SU-DHL-6 (cell line): ENCODE measurements around the gene TULP3.

Source experiments
- H2AFZ ChIP-seq: fragments of 200-600 bp; sonication (generic); 2 replicates; pipeline ENCODE4 v1.6.1; 2014; ENCODE audit warnings: low read depth, mild to moderate bottlenecking, moderate library complexity, mixed read lengths, antibody characterized with exemption, low read length; ENCODE audit not compliant: severe bottlenecking
- H3F3A ChIP-seq: fragments of 200-600 bp; shearing (Covaris generic); 2 replicates; pipeline ENCODE4 v1.6.0; 2016; ENCODE audit warnings: antibody characterized with exemption, mild to moderate bottlenecking; ENCODE audit not compliant: insufficient read depth
- H3K27ac ChIP-seq: fragments of 200-600 bp; sonication (generic); 2 replicates; pipeline ENCODE4 v1.5.1; 2016; ENCODE audit warnings: low read depth, mild to moderate bottlenecking, low read length, moderate library complexity, mixed read lengths
- H3K27me3 ChIP-seq: fragments of 200-600 bp; sonication (generic), shearing (Covaris generic); 2 replicates; pipeline ENCODE4 v1.6.0; 2014; ENCODE audit warnings: mild to moderate bottlenecking, low read length
- H3K36me3 ChIP-seq: fragments of 200-600 bp; sonication (generic); 2 replicates; pipeline ENCODE4 v1.6.1; 2014; ENCODE audit warnings: mild to moderate bottlenecking, low read length, mixed read lengths
- H3K4me2 ChIP-seq: fragments of 300-600, 200-600 bp; shearing (Covaris generic), sonication (generic); 2 replicates; pipeline ENCODE4 v1.6.0; 2014; ENCODE audit warnings: low read length, low read depth, mild to moderate bottlenecking; ENCODE audit not compliant: poor library complexity, severe bottlenecking
- H3K4me3 ChIP-seq: fragments of 200-600 bp; sonication (generic); 2 replicates; pipeline ENCODE4 v1.5.1; 2014; ENCODE audit warnings: antibody characterized with exemption, low read length, mild to moderate bottlenecking, mixed read lengths; ENCODE audit not compliant: insufficient read depth, poor library complexity, severe bottlenecking
- H3K79me2 ChIP-seq: fragments of 200-600 bp; sonication (generic); 2 replicates; pipeline ENCODE4 v1.6.1; 2014; ENCODE audit warnings: mild to moderate bottlenecking, low read length, moderate library complexity; ENCODE audit not compliant: insufficient read depth
- H3K9ac ChIP-seq: fragments of 200-600 bp; sonication (generic); 2 replicates; pipeline ENCODE4 v1.7.0; 2014; ENCODE audit warnings: mild to moderate bottlenecking, low read length
- H3K9me2 ChIP-seq: fragments of 200-600 bp; sonication (generic); replicated peaks from 2 replicates; pipeline ENCODE4 v1.6.1; 2014; ENCODE audit warnings: low read length; ENCODE audit not compliant: insufficient read depth
- H3K9me3 ChIP-seq: fragments of 200-600 bp; sonication (generic); 2 replicates; pipeline ENCODE4 v1.6.1; 2014; ENCODE audit warnings: low read length, mixed read lengths; ENCODE audit not compliant: insufficient read depth
- H4K20me1 ChIP-seq: fragments of 200-600 bp; sonication (generic); 2 replicates; pipeline ENCODE4 v1.6.1; 2014; ENCODE audit warnings: low read depth, mild to moderate bottlenecking, antibody characterized with exemption, low read length, moderate library complexity, mixed read lengths
- CTCF ChIP-seq: fragments of 200-600 bp; sonication (generic); IDR thresholded peaks from one replicate; pipeline ENCODE4 v1.5.1; 2017; ENCODE audit warnings: antibody characterized with exemption, mild to moderate bottlenecking, low read length, moderate library complexity; ENCODE audit not compliant: insufficient read depth, poor library complexity, severe bottlenecking
- EZH2phosphoT487 ChIP-seq: fragments of 200-600 bp; sonication (generic), shearing (Covaris generic); conservative IDR thresholded peaks from 2 replicates; pipeline ENCODE4 v1.6.1; 2018; ENCODE audit warnings: mild to moderate bottlenecking, antibody characterized with exemption, low read length, moderate library complexity, mixed read lengths

Gene TULP3

GRCh38 chr12:2939191-2939590, 48.5 kb downstream of the TULP3 start:
- H4K20me1 ChIP-seq, result no peaks in the 10 kb centered on the region
- H3K9me2 ChIP-seq, result no peaks in the 10 kb centered on the region
- no peak overlapping the region for H2AFZ ChIP-seq
- no peak overlapping the region for H3K4me2 ChIP-seq
- no peak overlapping the region for H3K9ac ChIP-seq
- no peaks in the 10 kb centered on the region for H3F3A ChIP-seq
- H3K36me3 ChIP-seq, result no peaks in the 10 kb centered on the region
- H3K27me3 ChIP-seq, result no peaks in the 10 kb centered on the region
- no peak overlapping the region for H3K4me3 ChIP-seq
- TF ChIP-seq EZH2phosphoT487 (no peak), CTCF (no peak)
- no peak overlapping the region for H3K27ac ChIP-seq
- no peaks in the 10 kb centered on the region for H3K9me3 ChIP-seq
- no peaks in the 10 kb centered on the region for H3K79me2 ChIP-seq

- no peaks in the 10 kb centered on the region for H4K20me1 ChIP-seq
- H3K4me2 ChIP-seq, result no peak overlapping the region
- TF ChIP-seq EZH2phosphoT487, result no peak
- TF ChIP-seq CTCF, result no peak
- no peaks in the 10 kb centered on the region for H3K9me3 ChIP-seq
- H3K27me3 ChIP-seq, result no peaks in the 10 kb centered on the region
- H3F3A ChIP-seq, result no peaks in the 10 kb centered on the region
- no peaks in the 10 kb centered on the region for H3K79me2 ChIP-seq
- H3K4me3 ChIP-seq, result no peak overlapping the region
- no peak overlapping the region for H3K9ac ChIP-seq
- H2AFZ ChIP-seq, result no peak overlapping the region
- no peak overlapping the region for H3K27ac ChIP-seq
- no peaks in the 10 kb centered on the region for H3K36me3 ChIP-seq
- H3K9me2 ChIP-seq, result no peaks in the 10 kb centered on the region
Observed at GRCh38 chr12:2940564-2940963, 49.9 kb downstream of the TULP3 start.

- Histone ChIP-seq H3K9me3 (no peaks in the 10 kb centered on the region), H4K20me1 (no peaks in the 10 kb centered on the region), H3K4me3 (no peak overlapping the region), H3K4me2 (no peak overlapping the region), H3K27ac (no peak overlapping the region), H3K36me3 (no peaks in the 10 kb centered on the region), H3K9me2 (no peaks in the 10 kb centered on the region), H3F3A (no peaks in the 10 kb centered on the region), H2AFZ (no peak overlapping the region), H3K9ac (no peak overlapping the region), H3K79me2 (no peaks in the 10 kb centered on the region), H3K27me3 (no peaks in the 10 kb centered on the region)
- no peak for TF ChIP-seq CTCF
- TF ChIP-seq EZH2phosphoT487, result no peak
Observed at GRCh38 chr12:2941524-2941923, 50.8 kb downstream of the TULP3 start.
